ENCODE results near the gene DNAH17.

Gene DNAH17

DNA sequence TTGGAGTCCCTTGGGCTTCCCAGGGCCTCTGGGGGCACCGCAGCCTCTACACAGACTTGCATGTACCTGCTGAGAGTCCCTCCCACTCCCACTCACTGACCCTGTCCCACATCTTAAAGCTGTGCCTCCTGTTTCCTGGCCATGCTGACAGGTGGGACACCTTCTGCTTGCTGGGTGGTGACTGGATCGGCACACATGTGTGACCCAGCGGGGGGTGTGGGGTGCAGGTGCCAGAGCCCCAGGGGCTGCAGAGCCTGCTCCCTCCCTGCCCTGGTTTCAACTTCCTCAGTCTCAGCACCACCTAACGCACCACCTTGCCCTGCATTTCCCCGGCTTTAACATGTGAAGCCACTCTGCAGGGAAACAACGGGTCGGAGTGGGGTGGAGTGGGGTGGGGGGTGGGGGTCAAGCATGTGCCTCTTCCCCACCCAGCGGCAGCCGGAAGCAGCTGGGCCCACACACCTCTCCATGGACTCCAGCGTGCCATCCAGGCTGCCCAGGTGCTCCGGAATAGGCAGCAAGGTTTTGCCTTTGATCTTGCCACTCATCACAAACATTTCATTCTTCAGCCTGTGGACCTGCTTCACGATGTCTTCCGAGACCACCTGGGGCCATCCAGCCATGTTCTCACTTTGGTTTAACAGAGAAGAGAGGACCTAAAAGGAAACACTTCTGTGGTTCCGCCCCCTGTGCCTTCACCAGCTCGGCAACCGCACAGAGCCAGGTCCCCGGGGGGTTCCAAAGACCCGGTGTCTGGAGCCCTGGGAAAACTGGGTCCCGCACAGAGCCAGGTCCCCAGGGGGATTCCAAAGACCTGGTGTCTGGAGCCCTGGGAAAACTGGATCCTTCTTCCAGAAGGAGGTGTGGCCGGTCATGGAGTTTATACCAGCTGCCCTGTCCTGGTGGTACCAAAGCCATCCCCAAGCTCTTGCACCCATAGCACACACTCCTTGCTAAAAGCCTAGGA lies 4.7 kb downstream of the DNAH17 start:
- no peak for DNase-seq

GRCh38 chr17:78571329-78571728 lies 5.9 kb downstream of the DNAH17 start:
- no peak for DNase-seq

- DNase-seq, result no peak
Observed at GRCh38 chr17:78568494-78569115, 8.6 kb downstream of the DNAH17 start.

GRCh38 chr17:78567991-78568390 lies 9.2 kb downstream of the DNAH17 start:
- DNase-seq, result no peak

DNA sequence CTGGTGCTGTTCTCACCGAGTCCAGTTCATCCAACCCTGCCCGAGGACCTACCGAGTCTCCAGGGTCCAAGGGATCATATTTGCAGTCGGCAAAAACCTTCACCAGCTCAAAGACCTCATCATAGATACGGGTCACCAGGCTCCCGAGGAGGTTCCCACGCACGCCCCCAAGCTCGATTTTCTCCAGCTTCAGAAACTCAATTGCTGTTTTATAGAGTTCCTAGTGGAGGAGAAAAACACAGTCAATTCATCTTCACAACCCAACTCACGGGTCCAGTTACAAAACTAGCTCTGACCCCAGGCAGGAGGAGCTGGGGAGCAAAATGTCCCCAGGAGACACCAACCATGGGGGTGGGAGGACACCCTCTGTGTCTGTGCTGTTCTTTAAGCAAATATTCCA lies 10.2 kb downstream of the DNAH17 start:
- DNase-seq, result no peak

DNA sequence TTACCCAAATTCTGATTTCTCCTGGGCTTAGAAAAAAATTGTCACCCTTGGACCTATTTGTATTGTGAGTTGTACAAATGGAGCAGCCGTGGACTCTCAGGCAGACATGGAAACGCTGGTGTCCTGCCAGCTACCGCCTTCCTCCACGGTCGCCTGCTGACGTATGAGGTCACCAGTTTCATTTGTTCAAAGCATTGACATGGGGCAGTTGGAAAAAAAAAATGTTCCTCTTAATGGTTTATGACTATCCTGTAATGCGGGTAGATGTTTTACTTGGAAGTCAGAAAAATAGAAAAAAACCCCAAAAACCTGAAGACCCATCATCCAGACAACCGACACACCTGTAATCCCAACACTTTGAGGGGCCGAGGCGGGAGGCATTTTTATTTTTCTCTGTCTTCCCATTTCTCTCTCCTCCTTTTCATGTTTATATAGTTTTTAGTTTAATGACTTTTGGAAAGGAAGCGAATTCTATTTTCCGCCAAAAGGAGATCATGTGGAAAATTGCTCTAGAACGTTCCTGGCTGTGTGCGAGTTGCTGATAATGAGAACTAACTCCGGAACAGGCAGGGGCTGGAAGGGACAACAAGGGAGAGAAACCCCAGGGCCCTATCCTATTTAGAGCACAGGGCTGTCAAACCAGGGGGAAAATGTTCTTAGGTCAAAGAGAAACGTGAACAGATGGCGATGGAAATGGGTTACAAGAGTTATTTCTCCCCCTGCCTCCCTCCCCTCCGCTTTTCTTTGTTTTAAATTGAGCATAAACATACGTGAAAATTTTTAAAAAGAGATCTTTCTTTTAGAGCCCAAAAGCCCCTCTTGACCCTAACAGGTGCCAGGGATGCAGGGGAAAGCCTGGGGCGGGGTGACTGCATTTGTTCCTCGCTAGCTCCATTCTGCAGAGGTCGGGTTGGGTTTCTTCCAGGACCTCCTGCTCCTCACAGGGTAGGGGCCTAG lies 13.7 kb downstream of the DNAH17 start:
- no peak for DNase-seq

GRCh38 chr17:78562734-78563133 lies 14.5 kb downstream of the DNAH17 start:
- DNase-seq, result no peak

GRCh38 chr17:78561166-78561565 lies 16.0 kb downstream of the DNAH17 start:
- no peak for DNase-seq

- DNase-seq, result no peak
Observed at GRCh38 chr17:78560731-78561130, 16.5 kb downstream of the DNAH17 start.

DNA sequence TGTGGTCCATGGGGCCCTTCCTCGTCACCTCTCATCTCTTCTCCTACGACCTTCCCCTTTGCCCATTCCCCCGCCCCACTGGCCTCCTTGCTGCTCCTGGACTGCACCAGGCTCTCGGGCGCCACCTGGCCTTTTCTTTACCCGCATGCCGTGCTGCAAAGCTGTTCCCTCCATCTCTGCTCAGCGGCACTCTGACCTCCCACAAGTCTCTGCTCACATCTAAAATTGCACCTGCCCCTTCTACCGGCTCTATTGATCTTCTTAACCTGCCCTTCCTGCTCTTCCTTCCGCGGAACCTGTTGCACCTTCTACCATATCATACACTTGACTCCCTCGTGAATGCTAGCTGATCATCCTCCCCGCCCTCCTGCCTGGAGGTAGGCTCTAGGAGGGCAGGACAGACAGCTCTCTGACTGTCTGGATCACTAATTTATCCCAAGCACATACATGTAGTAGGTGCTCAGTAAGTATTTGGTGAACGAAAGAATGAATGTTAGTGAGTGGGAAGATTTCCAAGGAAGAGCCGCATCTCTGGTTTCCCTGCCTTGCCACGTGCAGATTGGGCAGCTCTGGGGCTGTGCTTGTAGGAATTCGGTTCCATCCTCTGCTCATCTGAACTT lies 17.3 kb downstream of the DNAH17 start:
- DNase-seq, result no peak

DNA sequence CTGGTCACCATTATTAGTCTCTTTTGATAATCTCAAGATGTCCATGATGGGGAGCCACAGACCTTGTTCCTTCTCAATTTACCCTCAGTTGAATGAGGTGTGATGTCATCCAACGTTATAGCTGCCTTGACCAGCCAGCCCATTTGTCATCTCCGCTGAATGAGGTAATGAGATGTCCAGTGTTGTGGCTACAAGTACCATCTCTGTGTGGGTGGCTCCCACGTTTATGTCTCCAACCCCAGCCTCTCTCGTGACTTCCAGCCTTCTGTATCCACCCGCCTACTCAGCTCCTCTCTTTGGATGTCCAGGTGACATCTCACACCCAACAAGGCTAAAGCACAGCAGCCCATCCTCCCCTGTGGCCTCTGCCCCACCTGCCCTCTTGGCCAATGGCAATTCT lies 18.2 kb downstream of the DNAH17 start:
- DNase-seq, result no peak

DNA sequence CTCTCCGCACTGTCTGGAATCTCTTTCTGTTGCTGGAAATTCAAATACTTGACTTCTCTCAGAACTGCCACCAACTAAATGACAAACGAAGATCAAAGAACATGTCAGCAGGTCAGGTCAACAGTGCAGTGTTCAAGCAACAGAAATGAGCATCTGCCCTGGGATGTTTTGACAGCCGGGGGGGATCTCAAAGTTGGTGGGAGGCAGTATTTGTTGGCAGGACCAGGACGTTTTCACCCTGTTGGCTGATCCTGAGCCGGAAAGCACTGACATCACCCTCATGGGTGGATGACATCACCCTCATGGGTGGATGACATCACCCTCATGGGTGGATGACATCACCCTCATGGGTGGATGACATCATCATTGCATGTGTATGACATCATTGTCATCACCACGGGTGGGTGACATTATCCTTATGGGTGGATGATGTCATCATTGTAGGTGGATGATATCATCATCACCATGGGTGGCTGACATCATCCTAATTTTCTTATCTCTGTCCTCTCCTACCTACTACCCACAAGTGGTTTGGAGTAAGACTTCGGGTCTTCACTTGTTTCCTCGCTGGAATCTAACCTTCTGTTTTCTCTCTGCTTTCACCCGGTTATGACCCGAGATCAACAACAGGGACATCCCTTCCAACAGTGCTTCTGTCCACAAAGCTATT lies 18.9 kb downstream of the DNAH17 start:
- DNase-seq, result no peak

- no peak for DNase-seq
Observed at GRCh38 chr17:78557598-78558039, 19.6 kb downstream of the DNAH17 start.

DNA sequence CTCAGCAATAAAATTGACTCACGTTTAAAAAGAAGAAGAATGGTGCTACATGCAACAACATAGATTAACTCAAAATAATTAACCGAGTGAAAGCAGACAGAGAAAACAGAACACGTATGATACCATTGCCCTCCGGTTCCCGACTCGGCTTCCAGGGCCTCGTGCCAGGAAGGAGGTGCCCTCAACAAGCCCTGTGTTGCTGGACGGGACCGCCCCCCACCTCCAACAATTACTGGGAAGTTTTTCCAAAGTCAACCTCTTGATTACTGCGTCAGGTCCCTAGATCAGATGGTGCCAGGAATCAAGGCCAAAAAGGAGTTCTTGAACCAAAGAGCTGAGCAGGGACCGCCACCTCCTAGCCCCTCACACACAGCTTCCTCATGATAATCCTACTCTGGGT lies 20.4 kb downstream of the DNAH17 start:
- DNase-seq, result no peak

DNA sequence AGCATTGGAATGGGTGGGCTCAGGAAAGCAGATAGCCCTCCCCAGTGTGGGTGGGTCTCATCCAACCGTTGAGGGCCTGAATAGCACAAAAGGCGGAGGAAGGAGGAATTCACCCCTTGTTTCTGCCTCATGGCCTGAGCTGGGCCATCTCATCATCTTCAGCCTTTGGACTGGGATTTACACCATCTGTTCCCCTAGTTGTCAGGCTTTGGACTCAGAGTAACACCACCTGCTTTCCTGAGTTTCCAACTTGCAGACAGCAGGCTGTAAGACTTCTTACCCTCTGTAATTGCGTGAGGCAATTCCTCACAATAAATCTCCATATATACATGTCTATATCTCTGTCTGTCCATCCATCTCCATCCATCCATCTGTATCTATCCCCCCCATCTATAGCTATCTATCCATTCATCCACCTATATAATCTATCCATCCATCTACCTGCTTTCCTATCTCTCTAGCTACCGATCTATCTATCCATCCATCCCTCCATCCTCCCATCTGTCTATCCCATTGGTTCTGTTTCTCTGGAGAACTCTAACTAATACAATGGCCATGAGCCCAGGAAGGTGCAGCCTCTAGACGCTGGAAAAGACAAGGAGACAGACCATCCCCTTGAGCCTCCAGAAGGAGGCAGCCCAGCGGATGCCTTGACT lies 21.3 kb downstream of the DNAH17 start:
- DNase-seq, result no peak

DNA sequence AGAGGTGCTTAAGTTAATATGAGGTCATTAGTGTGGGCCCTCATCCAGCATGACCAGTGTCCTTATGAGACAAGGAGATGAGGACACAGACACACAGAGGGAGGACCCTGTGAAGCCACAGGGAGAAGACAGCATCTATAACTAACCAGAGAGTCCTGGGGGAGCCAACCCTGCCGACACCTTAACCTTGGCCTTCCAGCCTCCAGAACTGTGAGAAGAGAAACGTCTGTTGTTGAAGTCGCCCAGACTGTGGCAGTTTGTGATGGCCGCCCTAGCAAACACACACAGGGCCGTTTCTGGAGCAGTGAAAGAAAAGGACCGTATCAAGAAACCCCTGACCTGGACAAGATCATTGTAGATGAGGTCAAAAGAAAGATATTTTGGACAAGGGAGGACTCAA lies 26.7 kb downstream of the DNAH17 start:
- DNase-seq, result no peak

- no peak for DNase-seq
Observed at GRCh38 chr17:78548725-78549124, 28.5 kb downstream of the DNAH17 start.

- DNase-seq, result no peak
Observed at GRCh38 chr17:78547035-78547434, 30.2 kb downstream of the DNAH17 start.

- DNase-seq, result no peak
Observed at GRCh38 chr17:78546476-78546875, 30.7 kb downstream of the DNAH17 start.

- DNase-seq, result no peak
Observed at GRCh38 chr17:78544881-78545755, 32.1 kb downstream of the DNAH17 start.
